ENCODE results near the gene FLVCR2. TPM values are rescaled to one million over a fixed set of nuclear protein-coding genes. Genes with fewer than 3 reads are reported as not detected.

Gene FLVCR2
- total RNA-seq, result 0.69 and 3.1 TPM in 2 replicates

GRCh38 chr14:75578102-75578785 is at the start of gene FLVCR2:
Gene FLVCR2, plus strand, starts transcription at chr14:75578620. Its CDS starts 353 bp downstream, at chr14:75578973.

GRCh38 chr14:75660630-75661498 is 82.4 kb downstream of the FLVCR2 start, which contains the start of the genes ERG28 and TTLL5:
Gene ERG28, minus strand, starts transcription at chr14:75660876. Its CDS starts 3,374 bp downstream, at chr14:75657502.
Gene TTLL5, plus strand, starts transcription at chr14:75661246. Its CDS starts 1,904 bp downstream, at chr14:75663150.

Other genes with a start within 250 kb of the FLVCR2 start
- 33.9 and 47.5 TPM in 2 replicates for gene JDP2, start 150.6 kb upstream of the FLVCR2 start, total RNA-seq
- gene BATF, start 56.2 kb upstream of the FLVCR2 start, total RNA-seq, result 0.26 TPM in 1 of 2 replicates, not detected in the other
- gene ERG28, start 82.3 kb downstream of the FLVCR2 start, total RNA-seq, result 5.3 and 5.6 TPM in 2 replicates
- gene TTLL5, start 82.6 kb downstream of the FLVCR2 start, total RNA-seq, result 23.3 and 26.5 TPM in 2 replicates

Data from smooth muscle cell of the pulmonary artery (primary cell).